HG02943 (cell line): ENCODE measurements around the gene GPR26.

ENCODE experiments used
- ATAC-seq: cut with Tn5 transposase; IDR thresholded peaks from one replicate; pipeline ENCODE4 v1.9.1; 2021; ENCODE audit warnings: mild to moderate bottlenecking, low read depth, moderate library complexity; ENCODE audit not compliant: unreplicated experiment

Gene GPR26, protein sequence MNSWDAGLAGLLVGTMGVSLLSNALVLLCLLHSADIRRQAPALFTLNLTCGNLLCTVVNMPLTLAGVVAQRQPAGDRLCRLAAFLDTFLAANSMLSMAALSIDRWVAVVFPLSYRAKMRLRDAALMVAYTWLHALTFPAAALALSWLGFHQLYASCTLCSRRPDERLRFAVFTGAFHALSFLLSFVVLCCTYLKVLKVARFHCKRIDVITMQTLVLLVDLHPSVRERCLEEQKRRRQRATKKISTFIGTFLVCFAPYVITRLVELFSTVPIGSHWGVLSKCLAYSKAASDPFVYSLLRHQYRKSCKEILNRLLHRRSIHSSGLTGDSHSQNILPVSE

DNA sequence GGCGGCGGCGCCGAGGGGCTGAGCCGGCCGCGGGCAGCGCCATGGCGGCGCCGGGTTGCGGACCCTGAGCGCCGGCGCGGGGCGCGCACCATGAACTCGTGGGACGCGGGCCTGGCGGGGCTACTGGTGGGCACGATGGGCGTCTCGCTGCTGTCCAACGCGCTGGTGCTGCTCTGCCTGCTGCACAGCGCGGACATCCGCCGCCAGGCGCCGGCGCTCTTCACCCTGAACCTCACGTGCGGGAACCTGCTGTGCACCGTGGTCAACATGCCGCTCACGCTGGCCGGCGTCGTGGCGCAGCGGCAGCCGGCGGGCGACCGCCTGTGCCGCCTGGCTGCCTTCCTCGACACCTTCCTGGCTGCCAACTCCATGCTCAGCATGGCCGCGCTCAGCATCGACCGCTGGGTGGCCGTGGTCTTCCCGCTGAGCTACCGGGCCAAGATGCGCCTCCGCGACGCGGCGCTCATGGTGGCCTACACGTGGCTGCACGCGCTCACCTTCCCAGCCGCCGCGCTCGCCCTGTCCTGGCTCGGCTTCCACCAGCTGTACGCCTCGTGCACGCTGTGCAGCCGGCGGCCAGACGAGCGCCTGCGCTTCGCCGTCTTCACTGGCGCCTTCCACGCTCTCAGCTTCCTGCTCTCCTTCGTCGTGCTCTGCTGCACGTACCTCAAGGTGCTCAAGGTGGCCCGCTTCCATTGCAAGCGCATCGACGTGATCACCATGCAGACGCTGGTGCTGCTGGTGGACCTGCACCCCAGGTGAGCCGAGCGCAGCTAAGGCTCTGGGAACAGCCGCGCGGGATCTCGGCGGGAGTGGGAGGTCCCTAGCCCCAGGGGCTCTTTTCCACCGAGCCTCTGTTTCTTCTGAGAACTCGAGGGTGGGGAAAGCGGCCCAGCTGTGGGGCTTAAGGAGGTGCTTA is at the start of gene GPR26:
TSS of gene GPR26 (plus strand) at position 38 of the 919 bp plus-strand sequence. CDS start at position 91, 53 bp downstream.
- no peak for ATAC-seq

DNA sequence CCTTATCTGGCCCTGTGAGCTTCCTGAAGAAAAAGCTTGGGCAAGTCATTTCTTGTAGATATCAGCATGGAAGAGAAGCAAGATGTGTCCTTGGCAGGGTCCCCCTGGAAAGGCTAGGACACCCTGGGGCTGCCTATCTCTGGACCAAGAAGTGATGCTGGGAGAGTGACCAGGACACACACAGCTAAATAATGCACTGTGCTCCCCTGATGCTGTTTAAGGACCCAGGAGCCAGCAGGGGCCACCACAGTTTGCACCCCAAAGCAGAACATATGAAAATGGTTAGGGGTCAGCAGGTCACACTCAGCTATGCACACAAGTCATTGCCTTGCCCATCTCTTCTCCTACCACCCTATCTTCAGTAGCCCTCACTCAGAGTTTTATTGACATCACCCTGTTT is 47.9 kb upstream of the GPR26 start:
- no peak for ATAC-seq

DNA sequence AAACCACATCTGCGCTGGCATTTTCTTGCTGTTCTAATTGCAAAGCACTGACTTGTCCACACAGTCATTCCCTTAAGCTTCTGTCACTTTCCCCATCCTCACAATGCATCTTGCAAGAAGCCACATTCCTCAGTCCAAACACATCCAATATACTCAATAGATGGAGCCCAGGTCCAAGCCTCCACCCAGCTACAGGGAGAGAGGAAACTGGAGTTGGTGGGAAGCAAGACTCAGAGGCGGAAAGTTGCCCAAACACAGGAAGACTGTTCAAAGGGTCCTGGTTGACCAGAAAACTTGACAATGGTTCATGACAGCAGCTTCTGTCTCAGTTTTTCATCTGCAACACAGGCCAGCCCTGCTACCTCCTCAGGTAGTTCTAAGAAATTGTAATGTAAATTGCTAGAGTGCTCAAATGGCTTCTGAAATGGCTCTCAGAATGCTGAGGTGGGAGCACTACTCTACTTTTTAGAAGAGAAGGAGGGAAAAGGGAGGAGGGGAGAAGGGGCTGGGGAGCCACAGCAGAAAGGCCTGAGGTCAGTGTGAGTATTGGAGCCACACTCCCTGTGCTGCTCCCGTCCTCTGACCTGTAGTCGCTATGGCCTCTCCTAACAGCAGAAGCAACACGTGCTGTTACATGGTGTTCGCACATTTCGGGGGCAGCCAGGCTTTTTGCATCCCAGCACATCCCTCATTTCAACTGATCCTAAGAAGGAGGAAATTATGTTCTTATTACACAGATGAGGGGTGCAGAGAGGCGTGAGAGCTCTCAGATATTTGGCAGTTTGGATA is 46.9 kb upstream of the GPR26 start:
- no peak for ATAC-seq

GRCh38 chr10:123620621-123621020 is 45.5 kb upstream of the GPR26 start:
- no peak for ATAC-seq

DNA sequence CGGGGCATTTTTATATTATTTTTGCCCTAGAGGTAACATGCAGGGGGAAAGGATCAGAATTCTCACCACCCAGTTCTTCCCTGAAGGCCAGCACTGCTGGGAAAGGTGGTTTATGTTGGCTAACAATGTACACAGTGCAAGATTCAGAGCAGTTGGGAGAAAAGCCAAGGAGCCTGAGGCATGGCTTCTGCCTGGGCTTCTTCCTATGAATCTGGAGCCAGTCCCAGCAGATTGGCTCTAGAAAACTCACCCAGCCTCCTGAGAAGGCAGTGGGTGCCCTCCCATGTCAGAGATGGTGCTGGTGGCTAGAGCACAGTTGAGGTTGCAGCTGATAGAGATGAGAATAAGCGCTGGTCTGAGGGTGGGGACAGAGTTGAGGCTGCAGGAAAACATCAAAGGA is 44.7 kb upstream of the GPR26 start:
- ATAC-seq: no peak

DNA sequence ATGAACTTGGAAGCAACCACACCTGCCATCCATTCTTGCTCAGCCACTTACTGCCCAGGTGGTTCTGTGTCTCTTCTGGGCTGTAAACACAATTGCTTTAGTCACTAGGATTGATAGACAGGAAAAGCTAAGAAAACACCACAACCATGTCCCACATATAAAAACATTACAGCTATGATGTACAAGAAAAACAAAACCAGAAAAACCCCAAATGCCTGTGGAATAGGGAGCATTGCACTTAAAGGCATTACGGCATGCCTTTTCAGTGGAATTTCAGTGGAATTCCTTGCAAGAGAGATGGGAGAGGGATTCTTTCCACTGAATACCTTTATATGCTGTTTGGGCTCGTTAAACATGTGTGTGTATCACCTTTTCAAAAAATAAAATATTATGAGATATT is 44.2 kb upstream of the GPR26 start:
- no peak for ATAC-seq

- no peak for ATAC-seq
Observed at GRCh38 chr10:123622381-123622780, 43.8 kb upstream of the GPR26 start.

DNA sequence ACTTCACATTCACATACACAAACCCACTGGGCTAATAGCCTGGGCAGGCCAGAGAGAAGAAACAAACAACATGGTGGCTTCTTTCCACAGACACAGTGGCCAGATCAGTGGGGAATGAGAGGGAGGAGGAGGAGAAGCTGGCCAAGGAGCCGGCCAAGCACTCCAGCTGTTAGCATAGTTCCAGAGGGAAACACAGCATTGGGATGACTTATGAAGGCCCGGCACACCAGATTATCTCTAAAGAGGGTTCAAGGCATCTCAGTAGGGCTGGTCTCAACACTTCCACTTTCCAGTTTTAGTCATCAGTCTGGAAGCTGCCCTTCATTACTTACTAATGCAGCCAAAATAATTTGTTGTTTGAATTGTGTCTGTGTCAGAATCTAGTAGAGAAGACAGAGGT is 42.1 kb upstream of the GPR26 start:
- no peak for ATAC-seq

DNA sequence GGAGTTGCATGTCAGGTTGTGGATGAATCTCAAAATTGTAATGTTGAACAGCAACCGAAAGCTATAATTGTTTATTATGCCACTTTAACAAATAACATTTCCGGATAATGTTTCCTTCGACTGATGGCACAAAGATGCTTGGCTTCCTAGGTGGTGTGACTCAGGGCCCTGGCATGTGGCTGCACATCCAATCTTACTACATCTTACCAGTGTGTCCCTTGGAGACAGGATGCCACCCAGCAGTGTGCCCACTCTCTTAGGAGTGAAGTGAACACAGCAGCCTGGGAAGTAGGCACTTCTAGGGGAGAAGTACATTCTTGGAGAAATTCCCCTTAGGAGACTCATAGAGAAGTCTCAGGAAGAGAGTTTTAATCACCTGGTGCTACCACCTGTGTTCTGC is 33.0 kb upstream of the GPR26 start:
- no peak for ATAC-seq

- no peak for ATAC-seq
Observed at GRCh38 chr10:123633636-123634035, 32.5 kb upstream of the GPR26 start.

GRCh38 chr10:123634221-123634620 is 31.9 kb upstream of the GPR26 start:
- ATAC-seq: no peak

DNA sequence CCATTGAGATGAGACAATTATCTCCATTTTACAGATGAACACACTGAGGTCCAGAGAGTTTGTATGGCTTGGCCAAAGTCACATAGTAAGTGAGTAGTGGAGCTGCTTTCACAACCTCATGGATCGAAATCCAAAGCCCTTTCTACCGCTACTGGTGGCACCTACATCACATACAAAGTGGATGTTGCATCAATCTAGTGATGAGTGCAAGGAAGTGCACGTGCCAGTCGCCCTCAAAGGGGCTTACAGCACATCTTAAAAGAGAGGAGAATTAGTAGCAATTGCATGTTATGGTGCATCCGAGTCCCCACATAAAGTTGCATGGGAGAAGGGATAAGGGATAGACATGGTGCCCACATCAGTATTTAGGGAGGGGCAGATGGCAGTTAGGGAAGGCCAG is 31.0 kb upstream of the GPR26 start:
- no peak for ATAC-seq

DNA sequence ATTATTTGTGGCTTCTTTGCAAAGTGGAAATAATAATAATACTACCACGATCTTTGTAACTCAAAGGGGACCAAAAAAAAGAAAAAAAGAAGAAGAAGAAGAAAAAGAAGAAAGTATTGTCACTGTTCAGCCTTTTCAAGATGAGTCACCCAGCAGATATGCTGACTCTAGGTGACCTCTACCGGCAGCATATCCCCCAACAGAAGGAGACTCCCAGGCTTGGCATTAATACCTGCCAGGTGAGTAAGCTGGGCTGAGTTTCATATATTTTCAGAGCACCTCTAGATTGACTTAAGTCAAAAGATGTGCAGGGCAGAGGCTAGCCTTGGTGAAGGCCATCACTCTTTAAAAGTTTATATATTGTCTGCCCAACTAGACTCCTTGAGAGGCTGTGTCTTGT is 30.4 kb upstream of the GPR26 start:
- ATAC-seq: no peak

DNA sequence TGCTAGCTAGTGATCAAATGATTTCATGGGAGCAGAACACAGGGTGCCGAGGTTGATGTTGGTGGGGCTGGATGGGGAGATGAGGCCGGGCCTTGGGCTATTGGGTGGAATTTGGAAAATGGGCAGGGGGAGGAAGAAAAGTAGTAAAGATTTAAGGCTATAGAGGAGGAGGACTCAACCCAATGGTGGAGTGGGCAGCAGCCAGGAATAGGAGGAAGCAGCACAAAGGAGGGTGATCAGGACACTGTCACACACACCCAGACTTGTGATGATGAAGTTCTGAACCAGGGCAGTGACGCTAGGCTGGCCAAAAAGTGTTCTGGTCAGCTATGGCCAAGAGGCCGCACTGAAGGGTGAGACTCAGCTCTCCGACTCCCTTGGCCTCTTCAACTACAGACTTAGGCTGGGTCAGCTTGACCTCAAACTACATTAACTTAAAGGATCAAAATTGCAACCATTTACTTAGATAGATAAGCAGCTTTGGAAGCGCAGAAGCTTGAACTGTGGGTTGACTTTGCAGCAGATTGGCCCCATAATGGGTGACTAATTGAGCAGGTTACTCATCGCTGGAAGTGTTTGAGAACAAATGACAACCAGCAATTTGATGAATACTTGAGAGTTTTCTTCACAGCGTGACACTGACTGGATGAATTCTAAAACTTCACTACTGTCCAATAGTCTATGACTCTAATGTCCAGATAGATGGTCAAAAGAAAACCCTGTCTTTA is 29.4 kb upstream of the GPR26 start:
- ATAC-seq: no peak

- no peak for ATAC-seq
Observed at GRCh38 chr10:123637326-123637880, 28.8 kb upstream of the GPR26 start.

- no peak for ATAC-seq
Observed at GRCh38 chr10:123639131-123639530, 27.0 kb upstream of the GPR26 start.

DNA sequence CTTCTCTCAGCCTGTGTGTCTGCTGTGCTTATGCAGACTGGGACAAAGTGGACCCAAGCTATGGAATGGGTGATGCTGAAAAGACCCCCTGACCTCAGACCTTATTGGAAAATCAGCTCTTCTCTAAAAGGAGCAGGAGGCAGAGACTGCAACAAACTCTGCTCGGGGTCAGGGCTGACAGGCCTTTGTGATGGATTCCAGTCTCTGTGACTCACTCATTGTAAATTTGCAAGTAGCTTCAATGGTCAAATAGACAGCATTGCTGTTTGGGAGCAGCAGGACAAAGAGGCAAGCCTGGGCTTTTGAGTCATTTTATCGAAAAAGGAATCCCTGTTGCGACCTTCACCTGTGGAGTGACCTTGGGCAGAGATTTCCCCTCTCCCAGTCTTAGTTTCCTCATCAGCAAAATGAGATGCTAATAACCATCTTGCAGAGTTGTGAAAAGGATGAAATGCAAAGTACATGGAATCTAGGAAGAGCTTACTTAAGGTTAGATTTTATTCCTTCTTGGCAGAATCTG is 26.1 kb upstream of the GPR26 start:
- ATAC-seq: no peak

GRCh38 chr10:123642293-123642692 is 23.9 kb upstream of the GPR26 start:
- ATAC-seq: no peak

DNA sequence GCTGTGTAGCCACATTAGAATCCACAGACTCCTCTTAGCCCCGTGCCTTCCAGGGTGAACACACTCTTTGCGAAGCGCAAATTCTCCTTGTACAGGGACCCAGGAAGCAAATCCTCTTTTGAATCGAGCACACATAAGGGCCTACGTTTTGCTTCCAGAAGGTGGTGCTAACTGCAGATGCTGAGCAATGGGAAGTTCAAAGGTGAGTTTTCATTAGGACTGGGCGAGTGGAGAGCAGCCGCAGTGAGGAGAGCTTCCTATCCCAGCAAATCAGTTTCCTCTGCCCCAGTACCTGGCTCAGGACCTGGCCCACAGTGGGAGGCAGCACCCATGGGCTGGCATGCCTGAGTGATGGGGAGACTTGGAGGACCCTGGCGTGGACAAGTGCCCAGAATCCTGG is 23.5 kb upstream of the GPR26 start:
- ATAC-seq: no peak

DNA sequence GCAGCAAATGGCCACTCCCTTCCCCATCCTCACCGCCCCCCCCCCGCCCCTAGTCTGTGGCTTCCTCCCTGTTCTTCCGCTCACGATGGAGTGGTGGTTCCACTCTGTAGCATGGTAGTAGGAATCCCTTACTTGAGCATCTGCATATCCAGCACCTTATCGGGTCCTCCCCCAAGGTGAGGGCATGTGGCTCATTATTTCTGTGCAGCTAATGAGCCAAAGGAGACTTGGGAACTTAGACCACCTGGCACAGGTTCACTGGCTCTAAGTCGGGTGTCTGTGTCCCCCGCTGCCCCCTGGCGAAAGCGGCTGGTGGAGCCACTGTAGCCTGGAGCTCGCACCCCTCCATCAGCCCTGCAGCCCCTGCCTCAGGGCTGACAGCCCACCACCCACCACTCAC is 22.8 kb upstream of the GPR26 start:
- no peak for ATAC-seq
